ENCODE results near the gene NOL12. TPM values are rescaled to one million over a fixed set of nuclear protein-coding genes. Genes with fewer than 3 reads are reported as not detected.
"Not testable (repeated sequence)": the region's sequence is repeated elsewhere in the genome, so short reads cannot be mapped to it uniquely, and the experiment has no call there.

The NOL12 gene
- total RNA-seq, 1 donor from 2014 or later = 15.2 TPM

GRCh38 chr22:37675930-37676735 lies 10.0 kb upstream of the NOL12 start:
- peak; percentile 83 for DNase-seq (ENCODE audit: low spot score)
- intact Hi-C loops (cut with DNase I) = loop anchor here (2.0 to 5.0 kb wide), 3 partner anchors 15 to 76 kb away; partner anchors contain the start of gene GGA1

GRCh38 chr22:37676736-37677492 lies 9.2 kb upstream of the NOL12 start:
- intact Hi-C loops (cut with DNase I) = loop anchor here (5.0 kb wide), 1 partner anchor 75 kb away; no protein-coding TSS in a partner anchor

GRCh38 chr22:37677493-37677974 lies 8.6 kb upstream of the NOL12 start:
- DNase-seq (ENCODE audit: low spot score) = no peak
- intact Hi-C loops (cut with DNase I) = loop anchor here (5.0 kb wide), 1 partner anchor 75 kb away; no protein-coding TSS in a partner anchor

More at GRCh38 chr22:37676736-37677492, 9.2 kb upstream of the NOL12 start:
- DNase-seq (ENCODE audit: low spot score) = peak; percentile 95

GRCh38 chr22:37678372-37678771 lies 7.8 kb upstream of the NOL12 start:
- no peak for DNase-seq (ENCODE audit: low spot score)
- intact Hi-C loops (cut with DNase I) = loop anchor here (5.0 kb wide), 1 partner anchor 74 kb away; no protein-coding TSS in a partner anchor

- DNase-seq (ENCODE audit: low spot score) = no peak
- intact Hi-C loops (cut with DNase I) = loop anchor here (2.0 to 5.0 kb wide), 3 partner anchors 37 to 73 kb away; no protein-coding TSS in a partner anchor
These were observed 6.5 kb upstream of the NOL12 start for GRCh38 chr22:37679670-37680069.

GRCh38 chr22:37680191-37680851 lies 5.8 kb upstream of the NOL12 start:
- intact Hi-C loops (cut with DNase I) = loop anchor here (2.0 to 5.0 kb wide), 2 partner anchors 38 to 58 kb away; no protein-coding TSS in a partner anchor
- DNase-seq (ENCODE audit: low spot score) = no peak

- DNase-seq (ENCODE audit: low spot score) = no peak
- intact Hi-C loops (cut with DNase I) = loop anchor here (2.0 to 5.0 kb wide), 2 partner anchors 38 to 59 kb away; no protein-coding TSS in a partner anchor
These were observed 5.1 kb upstream of the NOL12 start for GRCh38 chr22:37681001-37681424.

GRCh38 chr22:37681556-37682049 lies 4.5 kb upstream of the NOL12 start:
- intact Hi-C loops (cut with DNase I) = loop anchor here (2.0 to 5.0 kb wide), 2 partner anchors 39 to 59 kb away; no protein-coding TSS in a partner anchor
- DNase-seq (ENCODE audit: low spot score) = no peak

- no peak for DNase-seq (ENCODE audit: low spot score)
- intact Hi-C loops (cut with DNase I) = loop anchor here (5.0 kb wide), 1 partner anchor 63 kb away; no protein-coding TSS in a partner anchor
These were observed 1.1 kb upstream of the NOL12 start for GRCh38 chr22:37684803-37685615.

GRCh38 chr22:37690407-37690806 lies 4.3 kb downstream of the NOL12 start:
- no peak for DNase-seq (ENCODE audit: low spot score)
- intact Hi-C loops (cut with DNase I) = no loop called here

- DNase-seq (ENCODE audit: low spot score) = no peak
- intact Hi-C loops (cut with DNase I) = no loop called here
These were observed 4.9 kb downstream of the NOL12 start for GRCh38 chr22:37690901-37691504.

GRCh38 chr22:37692627-37693285 lies 6.6 kb downstream of the NOL12 start:
- intact Hi-C loops (cut with DNase I) = no loop called here
- DNase-seq (ENCODE audit: low spot score) = no peak

- intact Hi-C loops (cut with DNase I); DNase-seq (ENCODE audit: low spot score): not testable (repeated sequence)
These were observed 8.0 kb downstream of the NOL12 start for GRCh38 chr22:37694131-37694530.

- DNase-seq (ENCODE audit: low spot score) = not testable (repeated sequence)
These were observed 10.1 kb downstream of the NOL12 start for GRCh38 chr22:37696260-37696656.

GRCh38 chr22:37696657-37697537 lies 10.8 kb downstream of the NOL12 start, which contains the start of gene TRIOBP:
Gene TRIOBP (plus strand): TSS chr22:37697048. CDS start chr22:37701366, 4,318 bp downstream.
- intact Hi-C loops (cut with DNase I) = no loop called here
- peak; percentile 95 for DNase-seq (ENCODE audit: low spot score)

More at GRCh38 chr22:37696260-37696656, 10.1 kb downstream of the NOL12 start:
- intact Hi-C loops (cut with DNase I) = not testable (repeated sequence)

- DNase-seq (ENCODE audit: low spot score) = no peak
- intact Hi-C loops (cut with DNase I) = no loop called here
These were observed 11.3 kb downstream of the NOL12 start for GRCh38 chr22:37697538-37697835.
